Fibroblast of skin of back (primary cell): ENCODE results near the gene ZNF790. TPM values are rescaled to one million over a fixed set of nuclear protein-coding genes. Genes with fewer than 3 reads are reported as not detected.
A peak's percentile ranks its signal among the peaks of the same experiment; 100 is the strongest.

Experiments
- DNase-seq: peaks from one replicate; pipeline ENCODE4 v3.0.0-alpha.2; 2013
- polyA plus RNA-seq, 2 experiments: library from polyadenylated mRNA; unstranded; fragments of 120-200 nt; gene quantifications; one replicate each; pipeline ENCODE4 v1.2.1, GENCODE V29; 2013; ENCODE audit not compliant: insufficient read length in 2 of 2

ZNF790 gene
- polyA plus RNA-seq (2013, experiment 1 of 2; ENCODE audit: insufficient read length), result 2.4 TPM
- 3.5 TPM for polyA plus RNA-seq (2013, experiment 2 of 2; ENCODE audit: insufficient read length)

DNA sequence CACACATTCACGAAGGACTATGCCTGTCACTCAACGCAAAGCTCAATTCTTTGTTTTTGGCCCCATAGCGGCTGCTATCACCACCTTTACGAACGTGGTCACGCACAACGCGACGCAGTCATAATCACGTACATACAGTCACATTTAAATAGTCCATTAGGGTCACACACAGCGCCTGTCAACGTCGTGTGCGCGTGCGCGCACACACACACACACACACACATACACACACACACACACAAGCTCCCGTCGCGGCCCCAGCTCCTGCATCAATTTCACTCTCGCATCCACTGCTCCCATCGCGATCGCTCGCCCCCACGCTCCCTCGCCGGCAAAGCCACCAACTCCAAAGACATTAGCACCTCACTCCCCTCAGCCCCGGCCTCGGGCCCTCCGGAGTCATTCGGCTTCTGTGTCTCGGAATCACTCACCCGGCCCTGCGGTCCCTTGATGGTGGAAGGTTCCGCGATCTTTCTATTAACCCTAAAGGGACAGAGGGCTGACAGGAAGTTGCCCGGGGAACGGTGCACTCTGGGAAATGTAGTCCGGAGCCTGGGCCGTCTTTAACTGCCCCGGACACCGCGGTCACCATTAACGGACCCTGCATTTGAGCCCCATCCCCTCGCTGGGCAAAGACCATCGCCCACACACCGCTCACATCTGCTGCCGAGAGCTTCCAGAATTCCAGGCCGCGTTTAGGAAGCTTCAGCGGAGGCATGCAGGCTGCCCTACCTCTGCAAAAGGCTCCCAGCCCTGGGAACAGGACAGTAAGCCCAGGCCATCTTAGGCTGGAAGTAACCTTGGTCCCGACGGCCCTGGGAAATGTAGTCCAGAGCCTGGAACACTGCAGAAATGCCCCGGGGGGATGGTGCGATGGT lies at the start of gene ZNF790:
Gene ZNF790, minus strand, starts transcription at position 482 of the 878 bp plus-strand sequence. CDS start 12,768 bp downstream, outside the sequence.
- peak; percentile 93 for DNase-seq

DNA sequence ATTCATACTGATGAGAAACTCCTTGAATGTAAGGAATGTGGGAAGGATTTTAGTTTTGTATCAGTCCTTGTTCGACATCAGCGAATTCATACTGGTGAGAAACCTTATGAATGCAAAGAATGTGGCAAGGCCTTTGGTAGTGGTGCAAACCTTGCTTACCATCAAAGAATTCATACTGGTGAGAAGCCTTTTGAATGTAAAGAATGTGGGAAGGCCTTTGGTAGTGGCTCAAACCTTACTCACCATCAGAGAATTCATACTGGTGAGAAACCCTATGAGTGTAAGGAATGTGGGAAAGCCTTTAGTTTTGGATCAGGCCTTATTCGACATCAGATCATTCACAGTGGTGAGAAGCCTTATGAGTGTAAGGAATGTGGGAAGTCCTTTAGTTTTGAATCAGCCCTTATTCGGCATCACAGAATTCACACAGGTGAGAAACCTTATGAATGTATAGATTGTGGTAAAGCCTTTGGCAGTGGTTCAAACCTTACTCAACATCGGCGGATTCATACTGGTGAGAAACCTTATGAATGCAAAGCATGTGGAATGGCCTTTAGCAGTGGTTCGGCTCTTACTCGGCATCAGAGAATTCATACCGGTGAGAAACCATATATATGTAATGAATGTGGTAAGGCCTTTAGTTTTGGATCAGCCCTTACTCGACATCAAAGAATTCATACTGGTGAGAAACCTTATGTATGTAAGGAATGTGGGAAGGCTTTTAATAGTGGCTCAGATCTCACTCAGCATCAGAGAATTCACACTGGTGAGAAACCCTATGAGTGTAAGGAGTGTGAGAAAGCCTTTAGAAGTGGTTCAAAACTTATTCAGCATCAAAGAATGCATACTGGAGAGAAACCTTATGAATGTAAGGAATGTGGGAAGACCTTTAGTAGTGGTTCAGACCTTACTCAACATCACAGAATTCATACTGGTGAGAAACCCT lies 39.1 kb upstream of the ZNF790 start:
- no peak for DNase-seq

DNA sequence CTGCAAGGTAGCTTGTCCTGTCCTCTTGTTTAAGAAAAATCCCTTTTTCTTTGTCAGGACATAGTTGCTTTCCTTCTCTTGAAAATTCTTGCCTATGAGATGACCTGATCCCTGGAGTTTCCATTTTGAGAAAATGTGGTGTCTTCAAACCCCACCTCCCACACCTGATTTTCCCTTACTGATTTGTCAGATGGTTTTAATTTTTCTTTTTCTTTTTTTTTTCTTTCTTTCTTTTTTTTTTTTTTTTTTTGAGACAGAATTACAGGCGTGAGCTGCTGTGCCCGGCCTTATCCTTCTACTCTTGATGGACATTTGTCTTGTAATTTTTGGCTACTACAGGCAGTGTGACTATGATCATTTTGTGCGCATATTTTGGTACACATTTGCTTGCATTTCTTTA lies 13.7 kb upstream of the ZNF790 start:
- no peak for DNase-seq

DNA sequence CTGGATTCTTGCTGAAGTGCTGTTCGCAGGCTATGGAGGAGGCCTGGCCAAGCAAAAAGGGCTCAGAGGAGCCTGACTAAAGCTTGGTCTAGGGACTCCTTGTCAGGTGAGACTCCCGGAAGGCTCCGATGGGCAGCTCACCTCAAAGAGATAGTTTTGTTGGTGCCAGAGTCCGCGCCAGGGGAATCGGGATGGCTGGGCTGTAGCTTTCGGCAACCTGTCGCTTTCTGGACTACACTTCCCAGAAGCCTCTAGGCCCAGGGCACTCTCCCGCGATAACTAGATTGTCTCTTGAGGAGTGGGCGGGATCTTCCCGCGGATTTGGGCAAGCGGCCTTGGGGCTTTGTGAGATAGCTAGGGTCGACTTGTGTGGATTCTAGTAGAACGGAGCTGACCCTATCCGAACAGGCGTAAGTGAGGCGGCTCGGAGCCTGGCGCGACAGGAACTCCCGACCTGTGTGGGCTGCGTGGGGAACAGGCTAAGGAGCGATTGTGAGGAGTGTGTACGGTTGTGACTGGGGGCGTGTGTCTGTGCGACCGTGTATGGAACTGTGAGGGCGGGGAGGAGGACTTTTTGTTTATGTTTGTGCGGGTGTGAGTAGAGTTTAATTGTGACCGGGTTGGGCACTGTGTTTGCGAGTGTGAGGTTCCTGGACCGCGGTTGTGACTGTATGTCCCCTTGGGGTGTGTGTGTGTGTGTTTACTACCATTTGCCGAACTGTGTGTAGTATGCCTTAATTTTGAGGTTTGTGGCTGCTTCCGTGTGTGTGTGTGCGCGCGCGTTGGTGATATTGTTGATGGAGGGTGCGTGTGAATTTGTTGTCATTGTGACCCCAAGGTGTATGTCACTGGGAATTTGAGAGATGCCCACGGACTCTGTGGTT lies 12.6 kb upstream of the ZNF790 start, which contains the start of gene ZNF345:
Gene ZNF345, plus strand, starts transcription at position 318 of the 884 bp plus-strand sequence. CDS start 25,955 bp downstream, outside the sequence.
- peak; percentile 95 for DNase-seq

DNA sequence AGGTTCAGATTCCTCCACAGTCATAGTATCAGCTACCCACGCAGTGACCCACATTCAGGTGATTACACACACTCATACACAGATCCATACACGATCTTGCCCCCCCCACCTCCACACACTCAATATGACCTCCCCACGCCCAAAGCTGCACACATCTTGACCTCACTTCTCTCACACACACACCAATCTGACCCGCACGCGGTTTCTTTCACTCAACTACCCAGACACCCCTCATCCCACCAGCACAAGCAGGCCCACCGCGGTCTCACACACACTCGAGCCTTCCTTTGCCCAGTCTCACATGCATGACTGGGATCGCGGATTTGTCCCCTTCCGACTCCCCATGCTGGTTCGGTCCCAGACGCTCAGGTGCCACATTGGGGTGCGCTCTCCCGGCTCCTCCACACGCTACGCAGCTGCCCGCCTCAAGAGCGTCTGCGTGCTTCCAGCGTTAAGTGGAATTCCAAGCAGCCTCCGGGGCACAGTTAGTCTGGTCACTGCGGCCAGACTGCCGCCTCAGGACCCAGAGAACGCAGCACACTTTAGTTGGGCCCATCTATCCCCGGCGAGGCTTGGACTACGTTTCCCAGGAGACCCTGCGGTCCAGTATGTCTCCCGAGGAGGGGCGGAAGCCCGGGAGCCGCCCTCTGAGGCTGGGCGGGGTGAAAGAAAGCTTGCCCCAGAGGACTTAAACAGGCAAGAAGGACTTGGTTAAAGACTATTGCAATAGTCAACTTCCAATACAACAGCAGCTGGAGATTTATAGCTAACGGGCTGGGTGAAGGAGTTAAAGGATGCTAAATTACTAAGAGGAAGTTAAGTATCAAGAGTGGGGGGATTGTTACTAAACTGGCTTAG lies 11.7 kb upstream of the ZNF790 start:
- DNase-seq, result peak; percentile 92

DNA sequence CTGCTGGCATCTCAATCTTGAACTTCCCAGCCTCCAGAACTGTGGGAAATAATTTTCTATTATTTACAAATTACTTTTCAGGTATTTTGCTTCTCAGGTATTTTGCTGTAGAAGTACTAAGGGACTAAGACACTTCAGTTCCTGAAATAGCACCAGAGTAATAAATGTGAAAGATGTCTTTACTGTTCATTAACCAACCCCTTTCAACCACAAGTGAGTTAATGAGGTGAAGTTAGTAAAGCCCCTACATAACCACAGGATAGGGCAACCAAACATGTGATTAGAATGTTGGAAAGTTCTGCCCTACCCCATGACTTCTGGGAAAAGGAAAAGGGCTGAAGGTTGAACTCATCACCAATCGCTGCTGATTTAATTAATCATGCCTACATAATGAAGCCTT lies 9.8 kb upstream of the ZNF790 start:
- no peak for DNase-seq

DNA sequence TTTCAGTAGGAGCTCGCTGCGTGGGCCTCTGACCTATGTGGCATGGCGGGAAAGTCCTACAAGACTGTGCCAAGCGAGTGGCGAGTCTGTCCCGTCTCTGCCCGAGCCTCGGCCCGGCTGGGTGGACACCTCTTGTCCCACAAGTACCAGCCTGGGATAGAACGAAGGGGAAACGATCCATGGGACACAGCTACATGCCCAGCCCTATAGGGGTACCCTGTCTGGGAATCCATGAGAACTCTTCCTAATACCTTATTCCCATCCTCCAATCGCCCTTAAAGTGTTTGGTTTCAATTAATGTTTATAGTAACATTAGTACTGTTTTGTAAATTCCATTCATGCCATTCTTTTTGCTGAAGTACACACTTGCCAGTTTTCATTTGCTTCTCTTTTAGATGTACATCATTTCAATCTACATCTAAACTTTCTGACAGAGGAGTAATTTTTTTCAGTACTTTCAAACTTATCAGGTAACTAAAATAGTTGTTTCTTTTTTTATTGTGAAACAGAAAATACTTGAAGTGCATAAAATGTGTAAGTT lies 667 bp upstream of the ZNF790 start:
- no peak for DNase-seq

DNA sequence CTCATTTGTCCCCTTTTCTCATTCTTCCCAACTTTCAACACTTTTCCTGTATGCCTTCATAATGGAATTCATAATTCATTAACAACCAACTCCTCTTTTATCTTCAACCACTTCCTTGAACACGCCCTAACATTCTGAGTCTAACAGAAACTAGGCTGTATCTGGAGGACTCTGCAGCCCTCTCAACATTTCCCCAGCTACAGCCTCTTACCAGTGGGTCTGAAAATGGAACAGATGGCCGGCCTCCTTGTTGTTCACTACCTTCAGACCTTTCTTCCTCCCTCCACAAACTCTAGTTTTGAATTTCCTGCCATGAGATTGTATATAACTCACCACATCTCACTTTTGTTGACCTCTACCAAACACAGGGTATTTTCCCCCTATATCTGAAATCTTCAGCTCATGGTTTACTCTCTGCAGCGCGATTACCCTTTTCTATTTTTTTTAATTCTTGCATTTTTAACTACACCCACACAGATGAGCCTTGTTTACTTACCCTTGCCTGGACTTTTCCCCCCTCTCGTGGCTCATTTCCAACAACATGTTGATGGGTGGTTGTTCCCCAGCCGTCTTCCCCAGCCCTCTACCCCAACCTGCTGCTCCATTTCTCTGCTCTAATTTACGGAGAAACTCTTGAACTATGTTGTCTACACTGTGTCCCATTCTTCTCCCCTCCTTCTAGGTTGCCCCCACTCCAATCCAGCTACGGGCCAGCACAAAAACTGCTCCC lies 846 bp downstream of the ZNF790 start:
- no peak for DNase-seq

DNA sequence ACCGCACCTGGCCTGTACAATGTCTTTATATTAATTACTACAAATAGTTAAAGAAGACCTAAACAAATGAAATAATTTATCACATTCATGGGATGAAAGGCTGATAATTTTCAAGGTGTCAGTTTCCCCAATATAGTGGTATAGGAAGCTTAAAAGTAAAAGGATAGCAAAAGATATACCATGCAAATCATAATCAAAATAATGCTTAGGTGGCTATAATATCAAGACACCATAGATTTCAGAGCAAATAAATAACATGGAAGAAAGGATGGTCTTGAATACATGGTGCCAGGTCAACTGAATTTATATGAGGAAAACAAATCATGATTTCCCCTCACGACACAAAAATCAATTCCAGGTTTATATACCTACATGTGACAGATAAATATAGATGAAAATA lies 4.8 kb downstream of the ZNF790 start:
- DNase-seq, result no peak

DNA sequence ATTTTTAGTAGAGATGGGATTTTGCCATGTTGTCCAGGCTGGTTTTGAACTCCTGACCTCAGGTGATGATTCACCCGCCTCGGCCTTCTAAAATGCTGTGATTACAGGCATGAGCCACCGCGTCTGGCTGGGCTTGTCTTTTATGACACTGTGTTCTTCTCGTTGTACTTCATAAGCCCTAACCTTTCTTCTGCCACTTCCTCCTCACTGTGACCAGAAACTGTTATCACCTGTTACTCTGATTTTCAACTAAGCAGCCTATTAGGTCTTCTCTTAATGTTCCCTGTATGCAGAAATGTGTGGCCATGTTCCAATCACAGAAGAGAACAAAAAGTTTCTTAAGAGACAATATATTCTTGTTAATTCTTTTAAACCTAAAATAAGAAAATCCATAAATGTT lies 16.4 kb downstream of the ZNF790 start:
- DNase-seq, result no peak

DNA sequence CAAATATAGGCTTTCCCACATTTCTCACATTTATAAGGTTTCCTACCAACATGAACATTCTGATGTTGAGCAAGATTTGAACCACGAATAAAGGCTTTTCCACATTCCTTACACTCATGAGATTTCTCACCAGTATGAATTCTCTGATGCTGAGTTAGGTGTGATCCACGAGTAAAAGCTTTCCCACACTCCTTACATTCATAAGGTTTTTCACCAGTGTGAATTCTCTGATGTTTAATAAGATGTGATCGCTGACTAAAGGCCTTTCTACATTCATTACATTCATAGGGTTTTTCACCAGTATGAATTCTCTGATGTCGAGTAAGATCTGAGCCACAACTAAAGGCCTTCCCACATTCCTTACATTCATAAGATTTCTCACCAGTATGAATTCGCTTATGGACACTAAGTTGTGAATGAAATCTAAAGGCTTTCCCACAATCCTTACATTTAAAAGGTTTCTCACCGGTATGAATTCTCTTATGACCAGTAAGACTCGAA lies 19.0 kb downstream of the ZNF790 start:
- DNase-seq, result no peak

DNA sequence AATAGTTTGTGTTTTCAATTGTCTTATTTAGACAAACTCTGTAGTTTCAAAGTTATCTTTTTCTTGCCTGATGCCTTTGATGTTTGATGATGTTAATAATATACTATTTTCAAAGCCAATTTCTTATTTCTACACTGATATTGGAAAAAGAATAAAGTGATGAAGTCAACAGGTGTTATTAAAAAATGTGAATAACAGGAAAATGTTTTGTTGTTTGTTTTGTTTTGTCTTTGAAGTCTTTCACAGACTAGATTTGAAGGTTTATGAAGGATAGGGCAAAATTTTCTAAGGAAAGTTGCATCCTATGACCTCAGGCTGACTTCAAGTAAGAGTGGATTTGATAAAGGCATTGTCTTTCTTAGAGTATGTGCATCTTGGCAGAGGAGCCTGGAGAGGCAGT lies 31.2 kb downstream of the ZNF790 start:
- no peak for DNase-seq

DNA sequence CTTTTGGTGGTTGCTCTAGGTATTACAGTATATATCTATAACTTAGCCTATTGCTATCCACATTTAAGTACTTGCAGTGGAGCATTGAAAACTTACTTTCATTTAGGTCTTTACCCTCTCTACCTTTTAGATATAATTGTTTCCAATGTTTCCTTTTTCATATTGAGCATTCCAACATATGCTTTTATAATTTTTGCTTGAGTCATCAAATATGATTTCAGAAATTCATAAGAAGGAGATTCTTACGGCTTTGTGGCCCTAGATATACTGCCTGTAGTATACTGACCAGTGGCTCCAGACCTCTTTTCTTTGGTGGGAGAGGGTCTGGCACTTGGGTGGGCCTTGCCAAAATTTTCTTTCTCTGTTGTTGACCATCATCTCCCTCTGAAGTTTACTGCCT lies 32.8 kb downstream of the ZNF790 start:
- no peak for DNase-seq

DNA sequence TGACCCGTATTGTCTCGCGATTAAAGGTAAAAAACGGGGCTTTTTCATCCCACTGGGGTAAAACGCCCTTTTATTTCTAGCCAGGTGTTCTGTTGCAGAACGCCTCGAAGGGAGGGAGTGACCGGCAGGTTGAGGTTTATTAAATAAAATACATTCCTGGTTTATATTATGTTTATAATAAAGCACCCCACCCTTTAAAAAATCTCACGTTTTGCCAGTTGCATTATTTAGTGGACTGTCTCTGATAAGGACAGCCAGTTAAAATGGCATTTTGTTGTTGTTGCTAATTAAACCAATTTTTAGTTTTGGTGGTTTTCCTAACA lies 40.4 kb downstream of the ZNF790 start:
- DNase-seq, result no peak

DNA sequence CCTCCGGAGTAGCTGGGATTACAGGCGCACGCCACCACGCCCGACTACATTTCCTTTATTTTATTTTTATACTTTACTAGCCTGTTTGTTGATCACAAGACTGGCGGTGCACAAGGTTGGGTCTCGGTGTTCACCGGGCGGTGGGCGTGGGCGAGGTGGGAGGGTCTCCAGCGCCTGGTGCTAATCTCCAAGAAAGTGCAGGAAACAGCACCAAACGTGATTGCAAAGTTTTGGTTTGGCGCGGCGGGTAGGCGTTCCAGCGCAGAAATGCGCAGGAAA lies 41.5 kb downstream of the ZNF790 start:
- DNase-seq, result no peak

DNA sequence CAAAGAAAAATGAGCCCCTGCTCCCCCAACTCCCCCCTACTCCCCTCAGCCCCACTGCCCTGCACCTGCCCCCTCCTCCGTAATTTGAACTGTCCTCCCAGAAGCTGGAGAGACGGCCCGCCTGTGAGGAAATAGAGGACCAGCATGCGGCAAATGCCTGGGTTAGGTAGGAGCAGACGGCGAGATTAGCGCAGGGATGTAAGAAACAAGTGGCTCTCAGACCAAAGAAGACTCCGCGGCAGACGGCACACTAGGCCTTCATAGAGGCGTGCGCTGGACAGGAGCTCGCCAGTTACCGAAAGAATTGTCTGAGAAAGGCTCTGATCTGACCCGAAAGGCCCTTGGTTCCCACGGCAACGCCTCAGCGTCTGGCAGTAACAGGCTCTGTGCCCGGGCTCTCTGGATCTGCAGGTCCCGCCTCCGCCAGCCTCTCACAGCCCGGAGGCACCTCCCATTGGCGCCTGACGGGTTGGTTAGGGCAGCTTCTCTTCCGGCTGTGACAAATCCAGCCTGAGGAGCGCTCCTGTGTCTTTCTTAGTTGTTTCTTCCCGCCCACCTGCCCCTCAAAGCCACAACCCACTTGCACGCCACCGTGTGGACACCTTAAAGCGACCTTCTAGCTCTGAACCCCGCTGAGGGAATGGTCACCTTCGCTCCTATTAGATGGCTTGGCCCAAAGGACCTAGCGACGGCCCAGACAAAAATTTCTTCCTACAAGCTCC lies 46.6 kb downstream of the ZNF790 start:
- peak; percentile 7 for DNase-seq

DNA sequence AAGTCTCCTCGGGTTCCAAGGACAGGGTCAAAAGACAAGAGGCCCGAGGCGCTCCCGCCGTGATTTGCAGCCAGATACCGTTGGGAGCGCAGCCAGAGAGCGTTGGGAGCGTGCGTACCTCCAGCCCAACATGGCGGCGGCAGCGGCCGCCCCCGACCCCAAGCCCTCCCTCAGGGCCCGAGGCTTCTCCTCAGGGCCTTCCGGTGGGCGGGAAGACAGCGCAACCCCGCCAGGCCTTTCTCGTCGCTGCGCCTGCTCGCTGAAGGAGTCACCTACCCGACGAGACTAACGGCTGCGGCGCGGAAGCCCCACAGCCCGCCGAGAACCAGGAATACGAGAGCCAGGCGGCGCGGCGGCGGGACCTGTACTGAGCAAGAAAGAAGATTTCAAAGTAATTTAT lies 62.4 kb downstream of the ZNF790 start:
- peak; percentile 7 for DNase-seq

DNA sequence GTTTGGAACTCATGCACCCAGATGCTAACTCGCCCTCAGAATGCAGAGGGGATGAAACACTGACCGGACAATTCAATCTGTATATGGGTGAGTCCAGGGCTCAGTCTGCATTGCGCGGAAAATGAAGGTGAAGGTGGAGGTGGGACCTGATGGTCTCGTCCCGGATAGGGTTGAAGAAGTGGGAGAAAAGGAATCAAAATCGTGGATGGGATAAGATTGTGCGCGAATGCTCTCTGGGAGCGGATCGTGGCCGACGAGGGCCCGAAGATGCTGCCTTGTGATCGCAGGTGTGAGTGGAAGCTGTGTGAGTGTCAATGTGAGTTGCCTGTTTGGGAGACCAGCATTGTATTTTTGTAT lies 65.0 kb downstream of the ZNF790 start:
- no peak for DNase-seq
